ENCODE results near the gene GPR31.

The GPR31 gene

GRCh38 chr6:167113935-167114910, 43.6 kb downstream of the GPR31 start:
- H3K9me3 ChIP-seq, result no peaks in the 10 kb centered on the region
- no peak overlapping the region for H3K4me3 ChIP-seq
- H3K36me3 ChIP-seq (replicated peaks), result no peaks in the 10 kb centered on the region
- H3K27me3 ChIP-seq (ENCODE audit: low read depth), result no peaks in the 10 kb centered on the region
- in situ Hi-C loops (cut with MboI; ENCODE audit: low sequenced_read_pairs), result no loop called here
- no peaks in the 10 kb centered on the region for H3K4me1 ChIP-seq
- DNase-seq (ENCODE audit: low spot score in 2 of 2), result no peak

- H3K36me3 ChIP-seq (replicated peaks), result no peaks in the 10 kb centered on the region
- H3K4me3 ChIP-seq, result no peak overlapping the region
- in situ Hi-C loops (cut with MboI; ENCODE audit: low sequenced_read_pairs), result no loop called here
- DNase-seq (ENCODE audit: low spot score in 2 of 2), result no peak
- no peaks in the 10 kb centered on the region for H3K4me1 ChIP-seq
- no peaks in the 10 kb centered on the region for H3K9me3 ChIP-seq
- H3K27me3 ChIP-seq (ENCODE audit: low read depth), result no peaks in the 10 kb centered on the region
Observed at GRCh38 chr6:167113047-167113754, 44.6 kb downstream of the GPR31 start.

GRCh38 chr6:167112421-167112820, 45.4 kb downstream of the GPR31 start:
- no peak for DNase-seq (ENCODE audit: low spot score in 2 of 2)
- Histone ChIP-seq H3K27me3 (ENCODE audit: low read depth) (no peaks in the 10 kb centered on the region), H3K4me1 (no peaks in the 10 kb centered on the region), H3K9me3 (no peaks in the 10 kb centered on the region), H3K36me3 (replicated peaks) (no peaks in the 10 kb centered on the region), H3K4me3 (no peak overlapping the region)
- in situ Hi-C loops (cut with MboI; ENCODE audit: low sequenced_read_pairs), result no loop called here

GRCh38 chr6:167111597-167111996, 46.2 kb downstream of the GPR31 start:
- DNase-seq (ENCODE audit: low spot score in 2 of 2), result no peak
- Histone ChIP-seq H3K4me3 (no peak overlapping the region), H3K36me3 (replicated peaks) (no peaks in the 10 kb centered on the region), H3K9me3 (no peaks in the 10 kb centered on the region), H3K27me3 (ENCODE audit: low read depth) (no peaks in the 10 kb centered on the region), H3K4me1 (no peaks in the 10 kb centered on the region)
- in situ Hi-C loops (cut with MboI; ENCODE audit: low sequenced_read_pairs), result no loop called here

- DNase-seq (ENCODE audit: low spot score in 2 of 2), result no peak
- Histone ChIP-seq H3K9me3 (no peaks in the 10 kb centered on the region), H3K36me3 (replicated peaks) (no peaks in the 10 kb centered on the region), H3K4me3 (no peak overlapping the region), H3K27me3 (ENCODE audit: low read depth) (no peaks in the 10 kb centered on the region), H3K4me1 (no peaks in the 10 kb centered on the region)
- in situ Hi-C loops (cut with MboI; ENCODE audit: low sequenced_read_pairs), result no loop called here
Observed at GRCh38 chr6:167109651-167110050, 48.1 kb downstream of the GPR31 start.

GRCh38 chr6:167108278-167108677, 49.5 kb downstream of the GPR31 start:
- Histone ChIP-seq H3K36me3 (replicated peaks) (no peaks in the 10 kb centered on the region), H3K27me3 (ENCODE audit: low read depth) (no peaks in the 10 kb centered on the region), H3K9me3 (no peaks in the 10 kb centered on the region), H3K4me3 (no peak overlapping the region), H3K4me1 (no peaks in the 10 kb centered on the region)
- DNase-seq (ENCODE audit: low spot score in 2 of 2), result no peak
- in situ Hi-C loops (cut with MboI; ENCODE audit: low sequenced_read_pairs), result no loop called here

- Histone ChIP-seq H3K4me1 (no peaks in the 10 kb centered on the region), H3K36me3 (replicated peaks) (no peaks in the 10 kb centered on the region), H3K9me3 (no peaks in the 10 kb centered on the region), H3K27me3 (ENCODE audit: low read depth) (no peaks in the 10 kb centered on the region), H3K4me3 (no peak overlapping the region)
- DNase-seq (ENCODE audit: low spot score in 2 of 2), result no peak
- in situ Hi-C loops (cut with MboI; ENCODE audit: low sequenced_read_pairs), result no loop called here
Observed at GRCh38 chr6:167107787-167108186, 50.0 kb downstream of the GPR31 start.

GRCh38 chr6:167106406-167106805, 51.4 kb downstream of the GPR31 start:
- Histone ChIP-seq H3K27me3 (ENCODE audit: low read depth) (no peaks in the 10 kb centered on the region), H3K36me3 (replicated peaks) (no peaks in the 10 kb centered on the region), H3K4me1 (no peaks in the 10 kb centered on the region), H3K4me3 (no peak overlapping the region), H3K9me3 (no peaks in the 10 kb centered on the region)
- in situ Hi-C loops (cut with MboI; ENCODE audit: low sequenced_read_pairs), result no loop called here
- DNase-seq (ENCODE audit: low spot score in 2 of 2), result no peak
